Calu3 (cell line): ENCODE data around the gene PAFAH1B1. TPM values are rescaled to one million over a fixed set of nuclear protein-coding genes. Genes with fewer than 3 reads are reported as not detected.

Source experiments
- BruUV-seq: library from RNA; stranded (reverse); fragments of 400-500 nt; replicated peaks from 2 replicates; lab custom pipeline; 2021; lab: Mats Ljungman, UMichigan
- CTCF ChIA-PET: fragments of 300-600 bp; sonication (Branson Sonifier 250); formaldehyde crosslinking; loops from one replicate; lab custom pipeline; 2022; ENCODE audit warnings: antibody characterized with exemption; lab: Charles Lee
- DNase-seq: peaks from one replicate; pipeline ENCODE4 v3.0.0; 2022
- H3K27ac Mint-ChIP-seq: one replicate; pipeline ENCODE4 v1.8.0; 2022; ENCODE audit warnings: mixed read lengths; ENCODE audit not compliant: unreplicated experiment
- H3K27me3 Mint-ChIP-seq: one replicate; pipeline ENCODE4 v1.8.0; 2022; ENCODE audit warnings: mixed read lengths; ENCODE audit not compliant: unreplicated experiment
- H3K36me3 Mint-ChIP-seq: one replicate; pipeline ENCODE4 v1.8.0; 2022; ENCODE audit warnings: mild to moderate bottlenecking, moderate library complexity, mixed read lengths; ENCODE audit not compliant: insufficient read depth, unreplicated experiment
- H3K4me1 Mint-ChIP-seq: one replicate; pipeline ENCODE4 v1.8.0; 2022; ENCODE audit warnings: mild to moderate bottlenecking, low read depth, mixed read lengths; ENCODE audit not compliant: unreplicated experiment
- H3K4me3 Mint-ChIP-seq: one replicate; pipeline ENCODE4 v1.8.0; 2022; ENCODE audit warnings: mild to moderate bottlenecking, low read depth, moderate library complexity, mixed read lengths; ENCODE audit not compliant: unreplicated experiment
- H3K9me3 Mint-ChIP-seq: one replicate; pipeline ENCODE4 v1.8.0; 2022; ENCODE audit warnings: low read depth, mixed read lengths; ENCODE audit not compliant: unreplicated experiment
- CTCF ChIP-seq: fragments of 200-600 bp; IDR thresholded peaks from one replicate; pipeline ENCODE4 v1.8.0; 2022; ENCODE audit warnings: antibody characterized with exemption; ENCODE audit not compliant: unreplicated experiment
- intact Hi-C: fragments of 100-400 bp; cut with micrococcal nuclease; formaldehyde crosslinking; loops from one replicate; pipeline ENCODE4 v1.10.0; 2022; ENCODE audit not compliant: unreplicated experiment
- total RNA-seq: library from RNA; stranded (reverse); gene quantifications from 2 replicates; pipeline ENCODE4 v1.2.3, GENCODE V29; 2022

The PAFAH1B1 gene
- total RNA-seq, 1 experiment from 2014 or later = 99.8 TPM

GRCh38 chr17:2709183-2709661, 115.8 kb downstream of the PAFAH1B1 start:
- Mint-ChIP-seq H3K27ac (peak overlapping the region; percentile 97), H3K27me3 (no peaks in the 10 kb centered on the region), H3K36me3 (peaks cover 49% of the 10 kb centered on the region), H3K4me3 (peak overlapping the region; percentile 96), H3K4me1 (peaks cover 30% of the 10 kb centered on the region), H3K9me3 (no peaks in the 10 kb centered on the region)
- no TSS peak for BruUV-seq
- DNase-seq = peak; percentile 74
- intact Hi-C loops = no loop called here
- CTCF ChIA-PET = interaction anchor here (0.6 kb wide), 1 partner anchor 328 kb away, joined by 5 read pairs; no protein-coding TSS in a partner anchor
- TF ChIP-seq CTCF = no peak

GRCh38 chr17:2710071-2710802, 116.8 kb downstream of the PAFAH1B1 start:
- peaks cover 28% of the 10 kb centered on the region for H3K4me1 Mint-ChIP-seq
- H3K27ac Mint-ChIP-seq = peak overlapping the region; percentile 97
- CTCF ChIA-PET = no interaction called here
- H3K36me3 Mint-ChIP-seq = peaks cover 44% of the 10 kb centered on the region
- H3K9me3 Mint-ChIP-seq = no peaks in the 10 kb centered on the region
- TF ChIP-seq CTCF = no peak
- BruUV-seq = TSS peak; percentile 76
- H3K27me3 Mint-ChIP-seq = no peaks in the 10 kb centered on the region
- H3K4me3 Mint-ChIP-seq = peak overlapping the region; percentile 96
- DNase-seq = no peak
- intact Hi-C loops = no loop called here

DNA sequence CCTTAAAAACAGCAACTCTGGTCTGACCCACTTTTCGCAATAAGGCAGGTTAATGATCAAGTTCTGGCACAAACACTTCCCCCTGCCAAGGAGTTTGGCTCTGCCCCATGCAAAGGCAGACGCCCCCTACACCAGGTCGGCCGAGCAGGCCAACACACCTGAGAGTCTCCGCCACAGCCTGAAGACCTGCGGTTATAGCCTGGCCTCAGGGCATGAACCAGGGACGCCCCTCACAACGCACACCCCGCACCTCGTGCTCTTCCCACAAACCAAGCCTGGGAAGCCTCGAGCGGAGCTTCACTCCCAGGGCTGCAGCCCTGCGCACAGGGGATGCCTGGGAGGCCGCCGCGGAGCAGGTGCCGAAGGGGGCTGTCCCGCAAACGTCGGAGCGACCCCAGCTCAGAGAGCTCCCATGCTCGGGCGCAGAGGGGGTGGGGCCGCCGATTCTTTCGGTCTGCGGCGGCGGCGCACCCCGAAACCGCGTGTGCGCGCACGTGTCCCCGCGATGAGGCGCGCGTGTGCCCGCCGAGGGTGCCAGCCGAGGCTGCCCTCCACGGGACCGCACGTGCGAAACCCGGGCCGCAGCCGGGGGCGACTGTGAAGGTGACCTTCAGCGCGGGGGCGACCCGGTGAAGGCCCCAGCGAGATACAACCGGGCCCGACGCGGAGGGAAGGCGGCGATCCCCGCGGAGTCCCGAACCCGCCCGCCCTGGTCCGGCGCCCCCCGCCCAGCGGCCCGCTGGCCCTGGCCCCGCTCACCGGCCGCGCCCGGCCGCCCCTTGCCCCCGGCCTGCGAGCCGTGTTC, 117.6 kb downstream of the PAFAH1B1 start:
- peak overlapping the region; percentile 96 for H3K4me3 Mint-ChIP-seq
- peak overlapping the region; percentile 97 for H3K27ac Mint-ChIP-seq
- no peaks in the 10 kb centered on the region for H3K9me3 Mint-ChIP-seq
- intact Hi-C loops = no loop called here
- no peaks in the 10 kb centered on the region for H3K27me3 Mint-ChIP-seq
- TF ChIP-seq CTCF = no peak
- BruUV-seq = no TSS peak
- peak; percentile 42 for DNase-seq
- H3K36me3 Mint-ChIP-seq = peaks cover 44% of the 10 kb centered on the region
- H3K4me1 Mint-ChIP-seq = peaks cover 21% of the 10 kb centered on the region
- CTCF ChIA-PET = no interaction called here

DNA sequence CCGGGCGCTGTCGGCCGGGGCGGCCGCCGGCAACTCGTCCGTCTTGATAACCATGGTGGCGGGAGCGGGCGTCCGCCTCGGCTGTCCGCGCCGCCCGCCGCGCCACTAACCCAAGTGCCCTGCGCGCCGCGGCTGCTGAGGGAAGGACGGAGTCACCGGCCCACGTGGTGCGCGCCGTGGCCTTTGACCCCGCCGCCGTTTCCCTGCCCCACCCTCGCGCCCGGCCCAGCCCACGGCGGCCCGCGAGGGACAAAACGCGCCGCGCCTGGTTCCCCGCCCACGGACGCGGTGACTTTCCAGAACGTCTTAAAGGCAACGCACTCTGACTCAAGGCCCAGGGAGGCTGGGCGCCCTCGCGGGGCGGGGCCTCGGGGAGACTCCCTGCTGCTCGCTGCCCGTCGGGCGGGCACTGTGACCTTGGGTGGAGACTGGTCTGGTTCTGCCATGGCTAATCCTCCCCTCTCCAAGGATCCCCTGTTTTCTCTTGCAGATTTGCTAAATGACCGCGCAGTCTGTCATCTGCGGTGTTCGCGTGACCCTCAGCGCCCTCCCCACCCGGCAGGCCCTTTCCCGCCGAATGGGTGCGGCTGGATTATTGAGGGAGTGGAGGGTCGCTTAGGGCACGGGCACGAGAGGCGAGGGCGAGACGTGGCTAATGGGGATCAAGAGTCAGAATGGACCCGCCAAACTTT, 118.3 kb downstream of the PAFAH1B1 start, which contains the start of gene CLUH:
Gene CLUH, minus strand, starts transcription at position 157 of the 692 bp plus-strand sequence. Its CDS starts 103 bp downstream, at position 54.
- DNase-seq = peak; percentile 93
- H3K27ac Mint-ChIP-seq = peak within 1 kb of the TSS; percentile 97
- H3K27me3 Mint-ChIP-seq = no peaks in the 10 kb centered on the region
- TF ChIP-seq CTCF = no peak
- no peaks in the 10 kb centered on the region for H3K9me3 Mint-ChIP-seq
- H3K4me3 Mint-ChIP-seq = peak within 1 kb of the TSS; percentile 96
- CTCF ChIA-PET = no interaction called here
- no TSS peak for BruUV-seq
- H3K36me3 Mint-ChIP-seq = peaks cover 44% of the 10 kb centered on the region
- intact Hi-C loops = no loop called here
- H3K4me1 Mint-ChIP-seq = peaks cover 21% of the 10 kb centered on the region
